Neuron (in vitro differentiated cells): ENCODE results near the gene MOB3B.
"Not testable (repeated sequence)": the region's sequence is repeated elsewhere in the genome, so short reads cannot be mapped to it uniquely, and the experiment has no call there.

ENCODE experiments used
- H2AFZ ChIP-seq: one replicate; pipeline ENCODE4 v1.6.1; 2013; ENCODE audit warnings: low read depth, mild to moderate bottlenecking, inconsistent platforms, low read length, moderate library complexity
- H3K27me3 ChIP-seq: one replicate; pipeline ENCODE4 v1.6.1; 2013; ENCODE audit warnings: low read length; ENCODE audit not compliant: insufficient read depth
- H3K36me3 ChIP-seq: one replicate; pipeline ENCODE4 v1.6.1; 2013; ENCODE audit warnings: low read length; ENCODE audit not compliant: insufficient read depth
- H3K4me1 ChIP-seq: one replicate; pipeline ENCODE4 v1.6.1; 2013; ENCODE audit warnings: low read length; ENCODE audit not compliant: insufficient read depth
- H3K4me3 ChIP-seq: 2 replicates; pipeline ENCODE4 v1.5.1; 2013; ENCODE audit warnings: mild to moderate bottlenecking, low read length, moderate library complexity
- H3K9me3 ChIP-seq: one replicate; pipeline ENCODE4 v1.6.1; 2013; ENCODE audit warnings: low read length

The MOB3B gene

DNA sequence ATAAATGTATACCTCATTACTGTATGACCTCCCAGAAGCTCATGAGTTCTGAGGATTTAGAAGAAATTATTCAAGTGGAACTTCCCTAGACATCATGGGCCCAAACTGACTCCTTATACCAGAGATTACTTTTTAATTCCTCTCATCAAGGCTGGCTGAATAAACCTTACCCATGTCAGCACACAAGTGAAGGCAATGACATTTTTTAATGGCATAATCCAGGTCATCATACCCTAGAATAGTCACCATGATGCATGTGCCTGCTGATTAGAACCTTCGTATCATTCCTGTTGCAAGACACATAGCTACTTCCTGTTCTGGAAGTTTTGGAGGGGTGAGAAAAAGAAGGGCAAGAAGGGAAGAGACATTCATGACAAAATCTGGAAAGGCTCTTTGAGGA, 55.3 kb downstream of the MOB3B start:
- H3K4me1 ChIP-seq: peaks cover 6% of the 10 kb centered on the region
- H2AFZ ChIP-seq: no peak overlapping the region
- H3K9me3 ChIP-seq: peaks cover 9% of the 10 kb centered on the region
- H3K27me3 ChIP-seq: no peaks in the 10 kb centered on the region
- H3K36me3 ChIP-seq: peaks cover 6% of the 10 kb centered on the region
- H3K4me3 ChIP-seq: no peak overlapping the region

DNA sequence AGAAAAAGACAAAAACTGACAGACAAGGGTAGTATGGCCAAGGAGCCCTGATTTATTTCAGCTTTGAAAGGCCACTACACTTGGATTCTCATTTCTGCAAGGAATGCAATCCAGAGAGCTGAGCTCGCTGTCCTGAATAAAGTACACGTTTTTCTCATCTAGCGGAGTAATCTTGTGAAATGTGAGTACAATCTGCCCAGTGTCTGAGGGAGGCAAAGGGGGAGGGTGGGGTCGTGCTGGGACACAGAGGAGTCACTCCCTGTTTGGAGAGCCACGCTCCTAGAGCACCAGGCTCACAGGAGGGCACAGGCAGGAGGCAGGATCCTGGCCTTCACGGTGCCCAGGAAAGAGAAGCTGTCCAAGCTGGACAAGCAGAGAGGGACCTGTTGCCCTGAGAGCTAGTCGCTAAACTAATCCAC, 56.5 kb downstream of the MOB3B start:
- no peak overlapping the region for H2AFZ ChIP-seq
- peaks cover 3% of the 10 kb centered on the region for H3K9me3 ChIP-seq
- no peaks in the 10 kb centered on the region for H3K27me3 ChIP-seq
- peaks cover 8% of the 10 kb centered on the region for H3K36me3 ChIP-seq
- peaks cover 6% of the 10 kb centered on the region for H3K4me1 ChIP-seq
- no peak overlapping the region for H3K4me3 ChIP-seq

DNA sequence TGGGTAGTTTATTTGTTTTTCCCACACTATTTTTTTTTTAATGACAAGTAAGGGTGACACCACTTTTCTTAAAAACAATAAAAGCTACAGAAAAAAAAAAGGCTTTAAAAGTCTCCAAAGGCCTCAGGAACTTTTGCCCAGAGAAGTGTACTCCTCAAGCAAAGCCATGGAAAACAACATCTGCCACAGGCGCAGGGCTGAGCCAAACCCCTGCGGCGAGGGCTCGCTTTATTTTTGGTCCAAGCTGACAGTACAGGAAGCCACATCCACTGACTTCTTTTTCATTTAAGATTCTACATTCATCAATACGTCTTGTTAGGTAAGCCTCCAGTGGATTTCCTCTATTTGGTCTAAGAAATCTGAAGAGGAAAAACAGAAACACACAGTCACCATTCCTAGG, 57.4 kb downstream of the MOB3B start:
- Histone ChIP-seq H3K4me3 (no peak overlapping the region), H3K36me3 (peaks cover 9% of the 10 kb centered on the region), H3K4me1 (peaks cover 6% of the 10 kb centered on the region), H3K27me3 (no peaks in the 10 kb centered on the region), H3K9me3 (peaks cover 5% of the 10 kb centered on the region), H2AFZ (no peak overlapping the region)

DNA sequence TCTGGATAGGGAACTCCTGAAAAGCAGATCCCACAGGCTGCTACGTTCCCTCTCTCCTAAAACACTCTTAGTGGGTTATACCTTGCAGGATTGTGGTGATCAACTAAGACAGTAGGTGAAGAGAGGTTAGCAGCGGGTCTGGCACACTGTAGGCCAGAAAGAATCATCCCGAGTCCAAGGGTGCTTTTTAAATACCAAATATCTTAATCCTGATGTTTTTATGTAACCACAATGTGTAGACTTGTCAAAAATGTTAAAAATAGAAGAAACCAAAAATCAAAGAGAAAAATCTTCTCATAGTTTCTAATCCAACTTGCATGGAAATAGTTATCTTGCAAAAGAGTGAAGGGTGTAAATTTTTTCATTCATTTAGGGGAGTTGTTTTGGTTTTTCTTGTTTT, 57.8 kb downstream of the MOB3B start:
- Histone ChIP-seq H3K4me1 (peaks cover 6% of the 10 kb centered on the region), H3K36me3 (peaks cover 6% of the 10 kb centered on the region), H3K27me3 (no peaks in the 10 kb centered on the region), H3K9me3 (peaks cover 5% of the 10 kb centered on the region), H2AFZ (no peak overlapping the region), H3K4me3 (no peak overlapping the region)

DNA sequence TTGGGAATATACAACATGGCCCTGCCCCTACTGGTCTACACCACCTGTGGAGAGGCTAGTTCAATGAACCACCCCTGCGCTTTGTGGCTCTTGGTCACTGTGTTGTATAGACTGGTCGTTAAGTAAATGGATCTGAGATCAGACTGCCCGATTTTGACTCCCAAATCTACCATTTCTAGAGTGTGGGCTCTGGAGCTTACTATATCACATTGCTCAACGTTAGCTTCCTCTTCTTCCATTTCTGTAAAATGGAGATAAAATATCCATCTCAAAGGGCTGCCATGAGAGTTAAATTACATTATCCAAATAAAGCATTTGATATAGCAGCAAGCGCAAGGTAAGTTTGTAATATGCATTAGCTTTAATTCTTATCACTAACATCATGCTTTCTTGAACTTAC, 58.2 kb downstream of the MOB3B start:
- peaks cover 3% of the 10 kb centered on the region for H3K9me3 ChIP-seq
- H2AFZ ChIP-seq: no peak overlapping the region
- peaks cover 6% of the 10 kb centered on the region for H3K4me1 ChIP-seq
- H3K27me3 ChIP-seq: no peaks in the 10 kb centered on the region
- H3K36me3 ChIP-seq: peaks cover 3% of the 10 kb centered on the region
- no peak overlapping the region for H3K4me3 ChIP-seq

DNA sequence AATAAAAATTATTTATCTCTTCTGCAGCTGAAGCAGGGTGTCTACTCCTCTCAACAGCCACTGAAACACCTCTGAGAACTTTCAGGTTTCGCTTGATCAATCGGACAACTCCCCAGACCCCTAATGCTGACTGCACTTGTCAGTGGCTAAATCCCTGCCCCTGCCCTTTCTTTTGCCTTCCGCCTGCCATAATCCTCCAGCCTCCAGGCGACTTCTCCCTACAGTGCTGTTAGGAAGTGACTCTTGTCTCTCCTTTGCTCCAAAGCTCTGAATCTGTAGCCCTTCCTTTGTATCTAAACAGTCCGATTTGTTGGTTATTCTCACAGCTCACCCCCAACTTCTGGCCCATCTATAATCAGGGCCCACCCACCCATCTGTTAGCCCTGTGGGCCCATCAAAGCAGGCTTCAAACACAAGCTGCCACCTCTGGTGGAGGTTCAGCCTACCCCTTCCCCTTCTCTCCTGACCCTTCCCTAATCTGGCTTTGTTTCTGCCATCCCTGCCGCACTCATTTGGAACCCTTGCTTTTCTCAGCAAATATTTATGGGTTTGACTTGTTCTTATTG, 59.2 kb downstream of the MOB3B start:
- H3K4me3 ChIP-seq: no peak overlapping the region
- H2AFZ ChIP-seq: no peak overlapping the region
- H3K36me3 ChIP-seq: peaks cover 3% of the 10 kb centered on the region
- peaks cover 6% of the 10 kb centered on the region for H3K4me1 ChIP-seq
- H3K27me3 ChIP-seq: no peaks in the 10 kb centered on the region
- peaks cover 3% of the 10 kb centered on the region for H3K9me3 ChIP-seq

DNA sequence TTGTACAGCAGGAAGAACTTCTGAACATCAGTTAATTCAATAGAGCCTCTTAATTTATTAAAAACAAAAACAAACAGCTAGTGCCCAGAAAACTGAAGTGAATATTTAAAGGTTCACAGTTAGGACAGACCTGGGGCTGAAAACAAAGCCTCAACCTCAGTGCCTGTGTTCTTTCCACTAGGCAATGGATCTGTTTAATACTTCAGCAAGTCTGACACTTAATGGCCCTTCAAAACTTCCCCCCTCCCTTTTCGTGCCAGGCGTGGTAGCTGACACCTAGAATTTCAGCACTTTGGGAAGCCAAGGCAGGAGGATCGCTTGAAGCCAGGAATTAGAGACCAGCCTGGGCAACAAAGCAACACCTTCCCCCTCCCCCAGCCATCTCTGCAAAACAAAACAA, 60.1 kb downstream of the MOB3B start:
- no peaks in the 10 kb centered on the region for H3K27me3 ChIP-seq
- peaks cover 4% of the 10 kb centered on the region for H3K9me3 ChIP-seq
- H3K4me1 ChIP-seq: peaks cover 6% of the 10 kb centered on the region

DNA sequence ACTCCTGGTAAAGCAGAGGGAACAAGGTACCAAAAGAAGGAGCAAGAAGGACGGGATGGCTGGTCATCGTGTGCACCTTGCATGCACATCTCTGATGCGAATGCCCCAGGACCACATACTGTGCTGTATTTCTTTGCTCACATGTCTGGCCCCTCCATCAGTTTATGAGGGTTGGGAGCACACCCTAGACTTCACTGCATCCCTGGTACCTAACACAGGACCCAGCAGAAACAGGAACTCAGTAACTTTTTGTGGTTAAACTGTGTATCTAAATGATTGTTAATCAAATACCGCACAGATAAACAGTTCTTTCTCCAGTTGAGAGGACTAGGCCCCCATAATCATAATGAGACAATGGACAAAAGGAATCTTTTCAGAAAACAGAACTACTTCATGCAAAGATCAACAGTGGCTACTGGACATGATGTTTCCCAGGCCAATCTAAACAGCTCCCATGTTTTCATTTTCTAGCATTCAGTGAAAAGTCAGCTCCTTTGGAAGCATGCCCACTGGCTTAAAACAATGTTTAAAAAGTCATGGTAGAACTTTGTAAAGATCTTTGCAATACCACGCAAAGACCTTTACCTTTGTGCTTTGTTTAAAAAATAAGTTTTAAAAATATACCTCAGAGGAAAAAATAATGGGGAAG, 61.0 kb downstream of the MOB3B start:
- H2AFZ ChIP-seq: no peak overlapping the region
- H3K36me3 ChIP-seq: peaks cover 3% of the 10 kb centered on the region
- H3K4me1 ChIP-seq: peaks cover 6% of the 10 kb centered on the region
- H3K4me3 ChIP-seq: no peak overlapping the region
- H3K27me3 ChIP-seq: no peaks in the 10 kb centered on the region
- peaks cover 4% of the 10 kb centered on the region for H3K9me3 ChIP-seq

More for the DNA sequence above, 60.1 kb downstream of the MOB3B start:
- H2AFZ ChIP-seq: no peak overlapping the region
- H3K36me3 ChIP-seq: peaks cover 3% of the 10 kb centered on the region
- no peak overlapping the region for H3K4me3 ChIP-seq

DNA sequence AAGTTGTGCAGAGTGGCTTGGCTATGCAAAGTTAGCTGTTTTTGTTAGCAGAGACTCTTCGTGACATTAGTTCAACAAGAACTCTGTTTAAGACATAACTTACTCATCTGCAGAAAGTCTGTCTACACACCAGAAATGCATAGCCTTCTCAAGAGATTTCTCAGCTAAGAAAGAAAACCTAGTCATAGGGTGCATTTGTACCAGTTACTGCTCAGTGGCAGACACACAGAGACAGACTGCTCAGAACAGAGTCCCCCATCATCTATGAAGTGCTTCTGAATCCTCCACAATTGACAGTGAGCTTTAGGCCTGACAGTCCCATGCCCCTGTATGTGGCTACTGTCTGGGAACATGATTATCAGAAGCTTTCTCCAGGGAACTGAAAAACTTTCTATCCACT, 61.6 kb downstream of the MOB3B start:
- peaks cover 4% of the 10 kb centered on the region for H3K9me3 ChIP-seq
- peaks cover 3% of the 10 kb centered on the region for H3K36me3 ChIP-seq
- no peak overlapping the region for H3K4me3 ChIP-seq
- peaks cover 4% of the 10 kb centered on the region for H3K4me1 ChIP-seq
- no peaks in the 10 kb centered on the region for H3K27me3 ChIP-seq
- H2AFZ ChIP-seq: no peak overlapping the region

DNA sequence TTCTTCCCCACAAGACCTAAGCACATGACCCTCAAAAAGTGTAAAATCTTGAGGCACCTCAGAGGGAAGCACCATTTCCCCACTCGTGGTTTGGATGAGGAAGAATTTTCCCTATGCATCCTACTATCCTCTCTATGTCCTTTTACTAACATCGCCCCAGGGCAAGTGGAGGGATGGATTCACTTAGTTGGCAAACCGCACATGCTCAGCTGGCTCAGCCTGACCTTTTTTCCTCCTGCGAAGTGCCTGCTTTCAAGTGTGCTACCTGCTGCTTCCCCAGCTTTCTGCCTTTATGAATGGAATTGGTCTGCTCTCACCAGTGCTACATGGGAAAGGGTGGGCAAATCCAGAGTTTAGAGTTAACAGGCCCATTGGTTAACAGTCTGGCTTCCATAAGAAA, 62.1 kb downstream of the MOB3B start:
- Histone ChIP-seq H3K36me3 (peaks cover 3% of the 10 kb centered on the region), H3K9me3 (peaks cover 4% of the 10 kb centered on the region), H2AFZ (no peak overlapping the region), H3K4me1 (peaks cover 4% of the 10 kb centered on the region), H3K27me3 (no peaks in the 10 kb centered on the region), H3K4me3 (no peak overlapping the region)

DNA sequence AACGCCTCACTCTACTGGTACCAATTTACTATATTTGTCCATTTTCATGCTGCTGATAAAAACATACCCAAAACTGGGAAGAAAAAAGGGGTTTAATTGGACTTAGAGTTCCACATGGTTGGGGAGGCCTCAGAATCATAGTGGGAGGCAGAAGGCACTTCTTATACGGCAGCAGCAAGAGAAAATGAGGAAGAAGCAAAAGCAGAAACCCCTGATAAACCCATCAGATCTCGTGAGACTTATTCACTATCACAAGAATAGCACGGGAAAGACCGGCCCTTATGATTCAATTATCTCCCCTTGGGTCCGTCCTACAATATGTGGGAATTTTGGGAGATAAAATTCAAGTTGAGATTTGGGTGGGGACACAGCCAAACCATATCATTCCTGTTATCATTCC, 63.1 kb downstream of the MOB3B start:
- not testable (repeated sequence) for H3K9me3 ChIP-seq, H3K27me3 ChIP-seq, H2AFZ ChIP-seq, H3K4me1 ChIP-seq, H3K4me3 ChIP-seq, H3K36me3 ChIP-seq

DNA sequence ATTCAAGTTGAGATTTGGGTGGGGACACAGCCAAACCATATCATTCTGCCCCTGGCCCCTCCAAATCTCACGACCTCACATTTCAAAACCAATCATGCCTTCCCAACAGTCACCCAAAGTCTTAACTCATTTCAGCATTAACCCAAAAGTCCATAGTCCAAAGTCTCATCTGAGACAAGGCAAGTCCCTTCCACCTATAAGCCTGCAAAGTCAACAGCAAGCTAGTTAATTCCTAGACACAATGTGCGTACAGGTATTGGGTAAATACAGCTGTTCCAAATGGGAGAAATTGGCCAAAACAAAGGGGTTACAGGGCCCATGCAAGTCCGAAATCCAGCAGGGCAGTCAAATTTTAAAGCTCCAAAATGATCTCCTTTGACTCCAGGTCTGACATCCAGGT, 64.7 kb downstream of the MOB3B start:
- H2AFZ ChIP-seq, H3K9me3 ChIP-seq, H3K27me3 ChIP-seq, H3K36me3 ChIP-seq, H3K4me1 ChIP-seq, H3K4me3 ChIP-seq: not testable (repeated sequence)

DNA sequence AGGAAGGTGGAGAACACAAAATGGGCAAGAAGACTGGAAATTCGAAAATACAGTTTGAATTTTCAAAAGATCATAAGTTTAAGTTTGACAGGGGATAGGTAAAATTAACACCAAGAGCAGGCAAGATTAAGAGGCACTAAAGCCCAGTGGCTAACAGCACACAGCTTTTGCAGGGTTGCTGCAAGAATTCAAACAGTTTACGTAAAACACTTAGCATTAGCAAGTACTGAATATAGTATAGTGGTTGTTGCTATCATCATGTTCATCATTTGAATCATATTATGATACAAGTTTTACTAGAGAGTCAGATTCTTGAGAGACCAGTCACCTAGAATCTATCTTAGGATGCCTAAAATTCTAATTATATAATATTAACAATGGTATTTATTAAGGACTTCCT, 66.8 kb downstream of the MOB3B start:
- H2AFZ ChIP-seq: no peak overlapping the region
- H3K4me3 ChIP-seq: no peak overlapping the region
- peaks cover 4% of the 10 kb centered on the region for H3K9me3 ChIP-seq
- no peaks in the 10 kb centered on the region for H3K36me3 ChIP-seq
- no peaks in the 10 kb centered on the region for H3K4me1 ChIP-seq
- no peaks in the 10 kb centered on the region for H3K27me3 ChIP-seq

DNA sequence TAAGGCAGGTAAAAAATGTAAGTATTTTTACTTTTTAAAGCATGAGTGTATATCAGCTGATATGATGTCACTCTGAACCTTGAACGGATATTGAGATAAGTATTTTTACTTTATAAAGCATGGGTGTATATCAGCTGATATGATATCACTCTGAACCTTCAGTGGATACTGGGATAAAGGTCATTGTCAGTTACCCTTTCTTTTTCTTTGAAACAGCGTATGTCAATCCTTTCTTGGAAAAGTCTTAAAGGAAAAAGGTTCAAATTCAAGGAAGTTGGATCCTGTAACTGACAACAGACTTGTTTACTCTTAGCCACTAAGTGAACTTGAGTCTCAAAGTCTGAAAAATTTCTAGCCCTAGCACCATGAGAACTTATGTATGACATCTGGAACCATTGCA, 67.2 kb downstream of the MOB3B start:
- H2AFZ ChIP-seq: no peak overlapping the region
- no peak overlapping the region for H3K4me3 ChIP-seq
- H3K36me3 ChIP-seq: no peaks in the 10 kb centered on the region
- H3K9me3 ChIP-seq: peaks cover 2% of the 10 kb centered on the region
- no peaks in the 10 kb centered on the region for H3K4me1 ChIP-seq
- H3K27me3 ChIP-seq: no peaks in the 10 kb centered on the region
